ENCODE results near the gene LIN7C.

LIN7C gene

GRCh38 chr11:27444801-27445215 is 61.8 kb downstream of the LIN7C start:
- no peak for DNase-seq

Measured in CD4-positive, alpha-beta T cell treated with Interferon gamma for 1 hour (primary cell).